ENCODE results near the gene BTBD2. TPM values are rescaled to one million over a fixed set of nuclear protein-coding genes. Genes with fewer than 3 reads are reported as not detected.

Gene BTBD2
- total and polyA plus RNA-seq, 10 of the 15 experiments (the other 5 are each of a cell fraction or from before 2014, with no cell fraction given) = 0.13 to 66.2 (median 10.4) TPM

DNA sequence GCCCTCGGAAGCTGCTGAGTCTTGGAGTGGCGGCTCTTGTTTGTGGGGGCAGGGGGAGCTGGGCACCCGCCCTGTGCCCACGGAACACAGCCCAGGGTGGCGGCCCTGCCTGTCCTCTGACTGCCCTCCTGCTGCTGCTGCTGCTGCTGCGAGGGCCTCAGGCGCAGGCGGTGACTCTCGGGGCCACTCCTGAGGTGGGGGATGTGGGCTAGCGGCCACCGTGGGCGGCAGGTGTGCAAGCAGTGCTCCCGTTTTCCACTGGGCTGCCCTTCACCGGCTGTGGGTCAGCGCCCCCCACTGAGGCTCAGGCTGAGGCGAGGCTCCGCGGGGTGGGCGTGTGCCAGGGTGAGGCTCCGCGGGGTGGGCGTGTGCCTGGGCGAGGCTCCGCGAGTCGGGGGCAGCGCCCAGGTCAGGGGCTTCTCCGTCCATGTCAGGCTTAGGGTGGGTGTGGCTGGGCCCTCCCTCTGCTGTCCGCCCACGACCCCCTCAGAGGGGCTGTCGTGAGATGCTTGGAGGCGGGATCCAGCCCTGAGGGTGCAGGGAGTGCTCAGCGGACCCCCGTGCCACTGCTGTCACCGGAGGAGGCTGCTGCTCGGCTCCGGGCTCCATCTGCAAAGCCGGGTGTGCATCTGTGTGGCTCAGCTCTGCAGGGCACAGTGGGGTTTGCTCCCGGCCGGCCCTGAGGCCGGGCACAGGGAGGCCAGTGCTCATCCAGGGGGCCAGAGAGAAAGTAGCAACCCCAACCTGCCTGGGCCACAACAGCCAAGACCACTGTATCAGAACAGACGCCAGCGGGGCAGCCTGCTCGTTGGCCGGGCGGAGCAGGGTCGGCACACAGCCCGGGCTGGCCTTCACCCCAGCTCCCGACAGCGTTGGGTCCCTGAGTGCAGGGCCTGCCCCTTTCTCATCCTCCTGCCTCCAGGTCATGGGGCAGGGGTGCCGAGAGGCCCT lies 60.1 kb downstream of the BTBD2 start:
- DNase-seq (ENCODE audit: low read depth, low spot score) = no peak
- 90% methylated on average over 32 of the region's 51 CpGs for WGBS (ENCODE audit: insufficient coverage, insufficient replicate concordance, low lambda C conversion rate, missing lambda C conversion rate)
- no peak for ATAC-seq
- no peak overlapping the region for H3K9ac ChIP-seq (ENCODE audit: control insufficient read depth, insufficient read depth, low read length)
- intact Hi-C loops (cut with micrococcal nuclease; ENCODE audit: unreplicated experiment) (no loop called here), in situ Hi-C loops (cut with MboI) (no loop called here)
- no TSS peak for BruUV-seq (replicated peaks)
- H3K36me3 ChIP-seq (ENCODE audit: control insufficient read depth in 2 of 2, insufficient read depth in 2 of 2, low read length in 1 of 2) = peaks cover 5 to 30% of the 10 kb centered on the region in 2 experiments; a peak in 3 of 4 replicates
- H2AFZ ChIP-seq (ENCODE audit: control insufficient read depth, low read depth, low read length) = no peak overlapping the region
- no peak for FAIRE-seq
- no peak overlapping the region for H3K27ac ChIP-seq (ENCODE audit: control insufficient read depth, insufficient read depth)
- H3K4me1 ChIP-seq (ENCODE audit: control insufficient read depth, insufficient read depth, low read length) = no peaks in the 10 kb centered on the region
- CTCF ChIA-PET = interaction anchor here (0.6 kb wide), 1 partner anchor 9 kb away, joined by 3 read pairs; no protein-coding TSS in a partner anchor
- no peaks in the 10 kb centered on the region for H3K27me3 ChIP-seq (replicated peaks in 1 of 2; ENCODE audit: control insufficient read depth in 2 of 2, insufficient read depth in 2 of 2, low read length in 1 of 2)
- H3K79me2 ChIP-seq (ENCODE audit: control insufficient read depth, insufficient read depth, low read length) = peaks cover 29% of the 10 kb centered on the region
- POLR2A ChIA-PET = no interaction called here
- no peaks in the 10 kb centered on the region for H4K20me1 ChIP-seq (ENCODE audit: control insufficient read depth, insufficient read depth)
- RAD21 ChIA-PET (ENCODE audit: unreplicated experiment) = no interaction called here
- no peak overlapping the region for H3K4me2 ChIP-seq (ENCODE audit: control insufficient read depth, insufficient read depth)
- TF ChIP-seq POLR2A (IDR thresholded peaks at IDR 0.05; ENCODE audit: low read depth, low read length) (peak; percentile 20; the same call in 1 of the 2 replicates), CHD2 (IDR thresholded peaks at IDR 0.05; ENCODE audit: borderline replicate concordance, low read depth, low read length) (no peak)
- TF ChIP-seq, protein P1, sequence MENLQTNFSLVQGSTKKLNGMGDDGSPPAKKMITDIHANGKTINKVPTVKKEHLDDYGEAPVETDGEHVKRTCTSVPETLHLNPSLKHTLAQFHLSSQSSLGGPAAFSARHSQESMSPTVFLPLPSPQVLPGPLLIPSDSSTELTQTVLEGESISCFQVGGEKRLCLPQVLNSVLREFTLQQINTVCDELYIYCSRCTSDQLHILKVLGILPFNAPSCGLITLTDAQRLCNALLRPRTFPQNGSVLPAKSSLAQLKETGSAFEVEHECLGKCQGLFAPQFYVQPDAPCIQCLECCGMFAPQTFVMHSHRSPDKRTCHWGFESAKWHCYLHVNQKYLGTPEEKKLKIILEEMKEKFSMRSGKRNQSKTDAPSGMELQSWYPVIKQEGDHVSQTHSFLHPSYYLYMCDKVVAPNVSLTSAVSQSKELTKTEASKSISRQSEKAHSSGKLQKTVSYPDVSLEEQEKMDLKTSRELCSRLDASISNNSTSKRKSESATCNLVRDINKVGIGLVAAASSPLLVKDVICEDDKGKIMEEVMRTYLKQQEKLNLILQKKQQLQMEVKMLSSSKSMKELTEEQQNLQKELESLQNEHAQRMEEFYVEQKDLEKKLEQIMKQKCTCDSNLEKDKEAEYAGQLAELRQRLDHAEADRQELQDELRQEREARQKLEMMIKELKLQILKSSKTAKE (IDR thresholded peaks at IDR 0.05; ENCODE audit: low read depth, poor library complexity, severe bottlenecking) = no peak
- SMC1A ChIA-PET (ENCODE audit: uncharacterized antibody, unreplicated experiment) = interaction anchor here (0.7 kb wide), 1 partner anchor 51 kb away, joined by 3 read pairs; no protein-coding TSS in a partner anchor
- no peak overlapping the region for H3K4me3 ChIP-seq
- no peaks in the 10 kb centered on the region for H3K9me3 ChIP-seq (replicated peaks; ENCODE audit: control insufficient read depth, insufficient read depth, low read length)
